ENCODE measurements around the gene PDCD2L.
"Not testable (repeated sequence)": the region's sequence is repeated elsewhere in the genome, so short reads cannot be mapped to it uniquely, and the experiment has no call there.

The PDCD2L gene

DNA sequence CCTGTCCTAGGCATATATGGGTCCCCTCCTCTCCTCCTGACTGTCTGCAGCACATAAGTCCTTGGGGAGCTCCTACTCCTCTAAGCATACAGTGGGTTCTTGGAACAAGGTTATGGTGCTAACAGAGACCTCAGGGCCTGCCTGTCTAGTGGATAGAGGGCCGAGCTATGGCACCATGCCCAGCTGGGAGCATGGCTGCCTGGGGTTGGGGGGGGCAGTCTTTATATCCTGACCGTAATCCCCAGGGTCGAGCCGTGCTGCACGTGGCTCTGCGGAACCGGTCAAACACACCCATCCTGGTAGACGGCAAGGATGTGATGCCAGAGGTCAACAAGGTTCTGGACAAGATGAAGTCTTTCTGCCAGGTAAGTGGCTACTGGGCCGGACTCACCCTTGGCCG lies 35.9 kb upstream of the PDCD2L start:
- Histone ChIP-seq H3K79me2 (ENCODE audit: insufficient read depth, low read length) (peaks cover 14% of the 10 kb centered on the region), H3K27ac (ENCODE audit: low read depth, low read length, poor library complexity, severe bottlenecking) (no peak overlapping the region), H3K9me2 (ENCODE audit: low read depth, low read length) (no peaks in the 10 kb centered on the region), H3K4me3 (ENCODE audit: low read depth, low read length, poor library complexity, severe bottlenecking) (no peak overlapping the region), H4K20me1 (ENCODE audit: insufficient read depth, low read length) (no peaks in the 10 kb centered on the region), H2AFZ (ENCODE audit: low read length) (no peak overlapping the region), H3K27me3 (ENCODE audit: insufficient read depth, low read length) (no peaks in the 10 kb centered on the region), H3K9me3 (ENCODE audit: low read length) (no peaks in the 10 kb centered on the region), H3K4me2 (ENCODE audit: low read length) (no peak overlapping the region), H3K9ac (ENCODE audit: low read length) (no peak overlapping the region), H3K4me1 (ENCODE audit: insufficient read depth, low read length, severe bottlenecking) (peaks cover 25% of the 10 kb centered on the region), H3K36me3 (ENCODE audit: insufficient read depth, low read length) (peaks cover 71% of the 10 kb centered on the region), H3F3A (ENCODE audit: insufficient read depth, low read length) (no peaks in the 10 kb centered on the region)
- no peak for TF ChIP-seq EZH2 (IDR thresholded peaks at IDR 0.05; ENCODE audit: borderline replicate concordance, low read length)
- TF ChIP-seq, protein P1, sequence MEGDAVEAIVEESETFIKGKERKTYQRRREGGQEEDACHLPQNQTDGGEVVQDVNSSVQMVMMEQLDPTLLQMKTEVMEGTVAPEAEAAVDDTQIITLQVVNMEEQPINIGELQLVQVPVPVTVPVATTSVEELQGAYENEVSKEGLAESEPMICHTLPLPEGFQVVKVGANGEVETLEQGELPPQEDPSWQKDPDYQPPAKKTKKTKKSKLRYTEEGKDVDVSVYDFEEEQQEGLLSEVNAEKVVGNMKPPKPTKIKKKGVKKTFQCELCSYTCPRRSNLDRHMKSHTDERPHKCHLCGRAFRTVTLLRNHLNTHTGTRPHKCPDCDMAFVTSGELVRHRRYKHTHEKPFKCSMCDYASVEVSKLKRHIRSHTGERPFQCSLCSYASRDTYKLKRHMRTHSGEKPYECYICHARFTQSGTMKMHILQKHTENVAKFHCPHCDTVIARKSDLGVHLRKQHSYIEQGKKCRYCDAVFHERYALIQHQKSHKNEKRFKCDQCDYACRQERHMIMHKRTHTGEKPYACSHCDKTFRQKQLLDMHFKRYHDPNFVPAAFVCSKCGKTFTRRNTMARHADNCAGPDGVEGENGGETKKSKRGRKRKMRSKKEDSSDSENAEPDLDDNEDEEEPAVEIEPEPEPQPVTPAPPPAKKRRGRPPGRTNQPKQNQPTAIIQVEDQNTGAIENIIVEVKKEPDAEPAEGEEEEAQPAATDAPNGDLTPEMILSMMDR (IDR thresholded peaks at IDR 0.05; ENCODE audit: low read length) = no peak

DNA sequence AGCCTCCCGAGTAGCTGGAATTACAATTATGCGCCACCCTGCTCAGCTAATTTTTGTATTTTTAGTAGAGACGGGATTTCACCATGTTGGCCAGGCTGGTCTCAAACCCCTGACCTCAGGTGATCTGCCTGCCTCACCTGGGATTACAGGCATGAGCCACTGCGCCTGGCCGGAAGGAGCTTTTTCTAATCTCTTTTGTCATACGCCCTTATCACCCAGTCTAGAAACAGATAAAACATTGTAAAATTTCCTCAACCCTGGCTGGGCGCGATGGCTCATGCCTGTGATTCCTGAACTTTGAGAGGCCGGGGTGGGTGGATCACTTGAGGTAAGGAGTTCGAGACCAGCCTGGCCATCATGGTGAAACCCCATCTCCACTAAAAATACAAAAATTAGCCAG lies 35.0 kb upstream of the PDCD2L start:
- H3K4me3 ChIP-seq (ENCODE audit: low read depth, low read length, poor library complexity, severe bottlenecking); H3K27ac ChIP-seq (ENCODE audit: low read depth, low read length, poor library complexity, severe bottlenecking); H4K20me1 ChIP-seq (ENCODE audit: insufficient read depth, low read length); H3K27me3 ChIP-seq (ENCODE audit: insufficient read depth, low read length); H3K9me3 ChIP-seq (ENCODE audit: low read length); H3K9me2 ChIP-seq (ENCODE audit: low read depth, low read length); H3K9ac ChIP-seq (ENCODE audit: low read length); H2AFZ ChIP-seq (ENCODE audit: low read length); H3K4me2 ChIP-seq (ENCODE audit: low read length); H3F3A ChIP-seq (ENCODE audit: insufficient read depth, low read length): not testable (repeated sequence)
- H3K36me3 ChIP-seq (ENCODE audit: insufficient read depth, low read length) = peaks cover 77% of the 10 kb centered on the region
- peaks cover 14% of the 10 kb centered on the region for H3K79me2 ChIP-seq (ENCODE audit: insufficient read depth, low read length)
- peaks cover 25% of the 10 kb centered on the region for H3K4me1 ChIP-seq (ENCODE audit: insufficient read depth, low read length, severe bottlenecking)

DNA sequence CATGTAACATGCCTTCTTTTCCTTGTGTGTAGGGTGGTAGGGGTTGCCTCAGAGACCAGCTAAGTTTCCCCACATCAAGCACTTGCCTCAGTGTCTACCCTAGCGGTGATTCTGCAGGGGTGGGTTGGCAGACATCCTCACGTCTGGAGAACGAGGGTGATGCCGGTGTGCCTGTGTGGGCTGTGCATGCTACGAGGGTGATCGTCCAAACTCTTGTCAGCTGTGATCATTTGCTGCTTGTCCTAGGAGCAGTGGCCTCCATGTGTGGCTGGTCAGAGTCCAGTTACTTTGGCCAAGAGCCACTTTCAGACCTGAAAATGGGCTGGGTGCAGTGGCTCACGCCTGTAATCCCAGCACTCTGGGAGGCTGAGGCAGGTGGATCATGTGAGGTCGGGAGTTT lies 34.1 kb upstream of the PDCD2L start:
- Histone ChIP-seq H3K9me3 (ENCODE audit: low read length) (no peaks in the 10 kb centered on the region), H4K20me1 (ENCODE audit: insufficient read depth, low read length) (no peaks in the 10 kb centered on the region), H3K9ac (ENCODE audit: low read length) (no peak overlapping the region), H3K4me2 (ENCODE audit: low read length) (no peak overlapping the region), H3K9me2 (ENCODE audit: low read depth, low read length) (no peaks in the 10 kb centered on the region), H3K4me3 (ENCODE audit: low read depth, low read length, poor library complexity, severe bottlenecking) (no peak overlapping the region), H2AFZ (ENCODE audit: low read length) (no peak overlapping the region), H3K79me2 (ENCODE audit: insufficient read depth, low read length) (peaks cover 14% of the 10 kb centered on the region), H3K4me1 (ENCODE audit: insufficient read depth, low read length, severe bottlenecking) (peaks cover 18% of the 10 kb centered on the region), H3F3A (ENCODE audit: insufficient read depth, low read length) (no peaks in the 10 kb centered on the region), H3K36me3 (ENCODE audit: insufficient read depth, low read length) (peaks cover 86% of the 10 kb centered on the region), H3K27ac (ENCODE audit: low read depth, low read length, poor library complexity, severe bottlenecking) (no peak overlapping the region), H3K27me3 (ENCODE audit: insufficient read depth, low read length) (no peaks in the 10 kb centered on the region)
- TF ChIP-seq EZH2 (IDR thresholded peaks at IDR 0.05; ENCODE audit: borderline replicate concordance, low read length) = no peak
- TF ChIP-seq, protein P1 (IDR thresholded peaks at IDR 0.05; ENCODE audit: low read length) = no peak

DNA sequence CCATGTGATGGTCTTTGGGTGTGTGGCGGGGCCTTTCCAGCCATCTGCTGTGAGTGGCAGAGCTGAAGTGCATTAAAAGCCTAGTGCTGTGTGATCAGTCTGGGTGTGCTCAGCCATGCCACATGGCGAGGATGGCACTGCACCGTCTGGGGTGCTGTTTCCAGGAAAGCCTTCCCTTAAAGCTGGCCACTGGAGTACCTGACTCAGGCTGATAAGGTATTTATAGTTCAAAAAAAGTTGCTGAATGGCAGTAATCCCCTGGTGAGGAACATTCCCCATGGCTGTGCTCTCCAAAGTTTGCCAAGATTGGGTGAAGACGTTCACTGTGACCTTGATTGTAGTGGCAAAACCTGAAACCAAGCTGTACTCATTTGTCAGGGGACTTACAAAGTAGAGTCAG lies 33.2 kb upstream of the PDCD2L start:
- Histone ChIP-seq H3K9me2 (ENCODE audit: low read depth, low read length) (no peaks in the 10 kb centered on the region), H3K4me1 (ENCODE audit: insufficient read depth, low read length, severe bottlenecking) (peaks cover 18% of the 10 kb centered on the region), H3K9ac (ENCODE audit: low read length) (no peak overlapping the region), H3K9me3 (ENCODE audit: low read length) (no peaks in the 10 kb centered on the region), H3F3A (ENCODE audit: insufficient read depth, low read length) (no peaks in the 10 kb centered on the region), H3K4me2 (ENCODE audit: low read length) (no peak overlapping the region), H3K27me3 (ENCODE audit: insufficient read depth, low read length) (no peaks in the 10 kb centered on the region), H3K27ac (ENCODE audit: low read depth, low read length, poor library complexity, severe bottlenecking) (no peak overlapping the region), H3K79me2 (ENCODE audit: insufficient read depth, low read length) (peaks cover 5% of the 10 kb centered on the region), H3K36me3 (ENCODE audit: insufficient read depth, low read length) (peaks cover 87% of the 10 kb centered on the region), H4K20me1 (ENCODE audit: insufficient read depth, low read length) (no peaks in the 10 kb centered on the region), H3K4me3 (ENCODE audit: low read depth, low read length, poor library complexity, severe bottlenecking) (no peak overlapping the region), H2AFZ (ENCODE audit: low read length) (no peak overlapping the region)
- TF ChIP-seq, protein P1 (IDR thresholded peaks at IDR 0.05; ENCODE audit: low read length) = no peak
- no peak for TF ChIP-seq EZH2 (IDR thresholded peaks at IDR 0.05; ENCODE audit: borderline replicate concordance, low read length)
